GM18517 (cell line): Measurements from ENCODE around the gene PKN3.
"Not testable (repeated sequence)": the region's sequence is repeated elsewhere in the genome, so short reads cannot be mapped to it uniquely, and the experiment has no call there.

Experiments
- ATAC-seq: cut with Tn5 transposase; IDR thresholded peaks from one replicate; pipeline ENCODE4 v1.9.1; 2021; ENCODE audit warnings: mild to moderate bottlenecking, moderate library complexity; ENCODE audit not compliant: unreplicated experiment

The PKN3 gene

GRCh38 chr9:128690684-128691034 lies 11.6 kb upstream of the PKN3 start:
- no peak for ATAC-seq

- not testable (repeated sequence) for ATAC-seq
Measured at GRCh38 chr9:128693738-128694137, 8.6 kb upstream of the PKN3 start.

GRCh38 chr9:128694344-128694743 lies 8.0 kb upstream of the PKN3 start:
- no peak for ATAC-seq

- no peak for ATAC-seq
Measured at GRCh38 chr9:128696923-128697707, 5.2 kb upstream of the PKN3 start.

GRCh38 chr9:128699096-128699795 lies 3.1 kb upstream of the PKN3 start:
- not testable (repeated sequence) for ATAC-seq

- no peak for ATAC-seq
Measured at GRCh38 chr9:128701227-128701854, 962 bp upstream of the PKN3 start.

GRCh38 chr9:128702949-128703615 lies 779 bp downstream of the PKN3 start:
- ATAC-seq = peak; percentile 8

- ATAC-seq = no peak
Measured at GRCh38 chr9:128703616-128704355, 1.5 kb downstream of the PKN3 start.

GRCh38 chr9:128704356-128704670 lies 2.0 kb downstream of the PKN3 start:
- ATAC-seq = no peak

GRCh38 chr9:128705051-128705965 lies 3.0 kb downstream of the PKN3 start:
- ATAC-seq = no peak

GRCh38 chr9:128706045-128706444 lies 3.7 kb downstream of the PKN3 start:
- ATAC-seq = no peak

GRCh38 chr9:128706671-128707381 lies 4.5 kb downstream of the PKN3 start:
- no peak for ATAC-seq

- ATAC-seq = no peak
Measured at GRCh38 chr9:128707446-128707845, 5.1 kb downstream of the PKN3 start.

GRCh38 chr9:128712451-128713410 lies 10.4 kb downstream of the PKN3 start:
- ATAC-seq = no peak

- no peak for ATAC-seq
Measured at GRCh38 chr9:128713411-128713780, 11.1 kb downstream of the PKN3 start.

GRCh38 chr9:128713941-128714573 lies 11.8 kb downstream of the PKN3 start:
- ATAC-seq = no peak

- no peak for ATAC-seq
Measured at GRCh38 chr9:128714586-128715435, 12.5 kb downstream of the PKN3 start.
